Raji (cell line): ENCODE results near the gene XPC.
A peak's percentile ranks its signal among the peaks of the same experiment; 100 is the strongest.

ENCODE experiments used
- POLR2A ChIP-seq: IDR thresholded peaks from 2 replicates; pipeline ENCODE4 v1.6.1; 2011; ENCODE audit warnings: low read depth, low read length, control low read depth; ENCODE audit not compliant: insufficient read depth

XPC gene

GRCh38 chr3:14178247-14179113 lies at the start of gene XPC, which contains the start of gene LSM3:
TSS of gene XPC (minus strand) at chr3:14178601. CDS start at chr3:14178568, 33 bp downstream.
TSS of gene LSM3 (plus strand) at chr3:14178817. CDS start at chr3:14178861, 44 bp downstream.
- peak; percentile 89 for TF ChIP-seq POLR2A

GRCh38 chr3:14227856-14228255 lies 49.5 kb upstream of the XPC start:
- no peak for TF ChIP-seq POLR2A

- 0 out of 2 replicates have a peak, but pooled peaks have one; percentile 17 for TF ChIP-seq POLR2A
Observed at GRCh38 chr3:14225421-14225820, 47.0 kb upstream of the XPC start.

GRCh38 chr3:14224895-14225294 lies 46.5 kb upstream of the XPC start:
- TF ChIP-seq POLR2A: no peak

GRCh38 chr3:14223595-14223994 lies 45.2 kb upstream of the XPC start:
- TF ChIP-seq POLR2A: no peak

- TF ChIP-seq POLR2A: peak; percentile 32; the same call in 1 of the 2 replicates
Observed at GRCh38 chr3:14222900-14223594, 44.6 kb upstream of the XPC start.

- no peak for TF ChIP-seq POLR2A
Observed at GRCh38 chr3:14222457-14222856, 44.1 kb upstream of the XPC start.

- TF ChIP-seq POLR2A: no peak
Observed at GRCh38 chr3:14221902-14222301, 43.5 kb upstream of the XPC start.

GRCh38 chr3:14220933-14221332 lies 42.5 kb upstream of the XPC start:
- TF ChIP-seq POLR2A: no peak

GRCh38 chr3:14218355-14218754 lies 40.0 kb upstream of the XPC start:
- no peak for TF ChIP-seq POLR2A

- TF ChIP-seq POLR2A: no peak
Observed at GRCh38 chr3:14216257-14217048, 38.1 kb upstream of the XPC start.

- no peak for TF ChIP-seq POLR2A
Observed at GRCh38 chr3:14214764-14215163, 36.4 kb upstream of the XPC start.

- no peak for TF ChIP-seq POLR2A
Observed at GRCh38 chr3:14213066-14213774, 34.8 kb upstream of the XPC start.

- TF ChIP-seq POLR2A: no peak
Observed at GRCh38 chr3:14212032-14212431, 33.6 kb upstream of the XPC start.

GRCh38 chr3:14211621-14212020 lies 33.2 kb upstream of the XPC start:
- TF ChIP-seq POLR2A: no peak
